ENCODE results near the gene RNF6. TPM values are rescaled to one million over a fixed set of nuclear protein-coding genes. Genes with fewer than 3 reads are reported as not detected.
A peak's percentile ranks its signal among the peaks of the same experiment; 100 is the strongest.

RNF6 gene
- total and polyA plus RNA-seq, 2 donors (not counting 1 experiment from before 2014, with no cell fraction given): 20.1 to 52.4 TPM

- Histone ChIP-seq H3K4me3 (ENCODE audit: control extremely low read depth in 1 of 5, extremely low read depth in 1 of 5, insufficient read depth in 1 of 5, low read depth in 2 of 5, low read length in 4 of 5) (peak within 1 kb of the TSS; percentile 66 to 98 (median 77)), H3K27me3 (replicated peaks in 1 of 4; ENCODE audit: control extremely low read depth in 1 of 4, control insufficient read depth in 3 of 4, insufficient read depth in 4 of 4, low read length in 3 of 4) (peaks cover 0 to 4% (median 2%) of the 10 kb centered on the region in 4 experiments), H3K27ac (ENCODE audit: low read length in 2 of 2) (peak within 1 kb of the TSS; percentile 72 to 80), H3K36me3 (replicated peaks in 1 of 2; ENCODE audit: control extremely low read depth in 1 of 2, control insufficient read depth in 1 of 2, extremely low read depth in 1 of 2, insufficient read depth in 2 of 2, low read length in 1 of 2) (no peaks in the 10 kb centered on the region), H3K9me3 (ENCODE audit: control extremely low read depth in 1 of 3, control insufficient read depth in 2 of 3, insufficient read depth in 1 of 3, low read length in 2 of 3) (no peaks in the 10 kb centered on the region), H3K4me1 (ENCODE audit: control insufficient read depth in 2 of 2, insufficient read depth in 2 of 2, low read length in 2 of 2) (peaks cover 14 to 17% of the 10 kb centered on the region in 2 donors), H3K79me2 (ENCODE audit: control insufficient read depth, insufficient read depth, low read length) (peaks cover 42% of the 10 kb centered on the region), H3K4me2 (replicated peaks; ENCODE audit: low read depth, low read length, poor library complexity, severe bottlenecking) (peak within 1 kb of the TSS; percentile 91), H3K9ac (ENCODE audit: low read length) (peak within 1 kb of the TSS; percentile 87), H4K20me1 (ENCODE audit: control insufficient read depth, insufficient read depth, low read length, poor library complexity, severe bottlenecking) (peaks cover 3% of the 10 kb centered on the region), H2AFZ (ENCODE audit: insufficient read depth, low read depth, low read length, poor library complexity, severe bottlenecking) (peak within 1 kb of the TSS; percentile 99)
- intact Hi-C loops (cut with micrococcal nuclease): loop anchor here (1.0 to 10.0 kb wide), 8 partner anchors 33 to 1979 kb away; partner anchors contain the start of genes GTF3A, LNX2, MTIF3 and MTMR6
- H3K4me3 Mint-ChIP-seq: peak within 1 kb of the TSS; percentile 83
- H3K9me3 Mint-ChIP-seq (ENCODE audit: insufficient read depth): no peaks in the 10 kb centered on the region
- H3K4me1 Mint-ChIP-seq: peaks cover 29% of the 10 kb centered on the region
- ChIA-PET CTCF (interaction anchor here (1.2 to 5.0 kb wide), 2 partner anchors 67 to 68 kb away, joined by 3 to 25 read pairs; no protein-coding TSS in a partner anchor), POLR2A (interaction anchor here (1.2 kb wide), 1 partner anchor 31 kb away, joined by 3 read pairs; no protein-coding TSS in a partner anchor)
- peak; percentile 97 for DNase-seq
- WGBS (ENCODE audit: insufficient coverage): 1% methylated on average over 60 of the region's 79 CpGs
- H3K27ac Mint-ChIP-seq: peak within 1 kb of the TSS; percentile 81
- TF ChIP-seq EZH2 (IDR thresholded peaks at IDR 0.05; ENCODE audit: borderline replicate concordance, insufficient read depth, low read depth, low read length, poor library complexity, severe bottlenecking): no peak
- TF ChIP-seq, protein P1, sequence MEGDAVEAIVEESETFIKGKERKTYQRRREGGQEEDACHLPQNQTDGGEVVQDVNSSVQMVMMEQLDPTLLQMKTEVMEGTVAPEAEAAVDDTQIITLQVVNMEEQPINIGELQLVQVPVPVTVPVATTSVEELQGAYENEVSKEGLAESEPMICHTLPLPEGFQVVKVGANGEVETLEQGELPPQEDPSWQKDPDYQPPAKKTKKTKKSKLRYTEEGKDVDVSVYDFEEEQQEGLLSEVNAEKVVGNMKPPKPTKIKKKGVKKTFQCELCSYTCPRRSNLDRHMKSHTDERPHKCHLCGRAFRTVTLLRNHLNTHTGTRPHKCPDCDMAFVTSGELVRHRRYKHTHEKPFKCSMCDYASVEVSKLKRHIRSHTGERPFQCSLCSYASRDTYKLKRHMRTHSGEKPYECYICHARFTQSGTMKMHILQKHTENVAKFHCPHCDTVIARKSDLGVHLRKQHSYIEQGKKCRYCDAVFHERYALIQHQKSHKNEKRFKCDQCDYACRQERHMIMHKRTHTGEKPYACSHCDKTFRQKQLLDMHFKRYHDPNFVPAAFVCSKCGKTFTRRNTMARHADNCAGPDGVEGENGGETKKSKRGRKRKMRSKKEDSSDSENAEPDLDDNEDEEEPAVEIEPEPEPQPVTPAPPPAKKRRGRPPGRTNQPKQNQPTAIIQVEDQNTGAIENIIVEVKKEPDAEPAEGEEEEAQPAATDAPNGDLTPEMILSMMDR (IDR thresholded peaks at IDR 0.05): no peak
- H3K27me3 Mint-ChIP-seq: peaks cover 8% of the 10 kb centered on the region
- peak; percentile 86 for ATAC-seq (ENCODE audit: low read depth)
Measured at GRCh38 chr13:26253787-26254582, 31.9 kb upstream of the RNF6 start, which contains the start of gene CDK8. TSS of gene CDK8 (plus strand) at chr13:26254129. CDS start at chr13:26254642, 513 bp downstream.

Measured in B cell (primary cell).